IPS DF 4.7 (cell line): ENCODE results near the gene ALG1L2.
"Not testable (repeated sequence)": the region's sequence is repeated elsewhere in the genome, so short reads cannot be mapped to it uniquely, and the experiment has no call there.

ENCODE experiments used
- DNase-seq: peaks from one replicate; pipeline ENCODE4 v3.0.0-alpha.2; 2013; ENCODE audit warnings: low spot score; ENCODE audit errors: extremely low read depth

Gene ALG1L2, protein sequence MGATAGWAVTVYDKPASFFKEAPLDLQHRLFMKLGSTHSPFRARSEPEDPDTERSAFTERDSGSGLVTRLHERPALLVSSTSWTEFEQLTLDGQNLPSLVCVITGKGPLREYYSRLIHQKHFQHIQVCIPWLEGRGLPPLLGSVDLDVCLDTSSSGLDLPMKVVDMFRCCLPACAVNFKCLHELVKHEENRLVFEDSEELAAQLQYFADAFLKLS

DNA sequence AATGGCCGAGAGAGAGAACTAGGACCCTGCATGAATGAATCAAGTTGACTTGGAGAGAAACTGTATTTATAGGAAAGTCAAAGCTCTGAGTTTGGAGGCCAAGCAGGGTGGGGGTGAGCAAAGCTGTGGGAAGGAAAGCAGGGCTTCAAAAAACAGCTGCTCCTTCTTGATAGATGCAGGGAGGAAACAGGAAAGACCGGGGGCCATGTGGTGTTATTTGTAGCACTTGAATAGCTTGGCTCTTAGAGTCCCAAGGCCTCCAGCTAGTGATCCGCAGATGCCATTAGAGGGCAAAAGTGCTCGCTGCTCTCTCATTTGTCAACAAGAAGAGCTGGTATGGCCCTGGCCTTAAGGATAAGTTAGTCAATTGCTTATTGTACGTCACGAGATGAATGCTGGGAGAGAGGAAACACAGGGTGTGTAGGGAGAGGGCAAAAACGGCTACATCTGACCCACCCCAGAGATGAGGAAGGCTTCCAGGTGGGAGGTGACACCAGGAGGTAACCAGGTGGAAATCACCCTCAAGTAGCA lies at the start of gene ALG1L2:
Gene ALG1L2, plus strand, starts transcription at position 481 of the 531 bp plus-strand sequence. CDS start 186 bp downstream, outside the sequence.
- no peak for DNase-seq

DNA sequence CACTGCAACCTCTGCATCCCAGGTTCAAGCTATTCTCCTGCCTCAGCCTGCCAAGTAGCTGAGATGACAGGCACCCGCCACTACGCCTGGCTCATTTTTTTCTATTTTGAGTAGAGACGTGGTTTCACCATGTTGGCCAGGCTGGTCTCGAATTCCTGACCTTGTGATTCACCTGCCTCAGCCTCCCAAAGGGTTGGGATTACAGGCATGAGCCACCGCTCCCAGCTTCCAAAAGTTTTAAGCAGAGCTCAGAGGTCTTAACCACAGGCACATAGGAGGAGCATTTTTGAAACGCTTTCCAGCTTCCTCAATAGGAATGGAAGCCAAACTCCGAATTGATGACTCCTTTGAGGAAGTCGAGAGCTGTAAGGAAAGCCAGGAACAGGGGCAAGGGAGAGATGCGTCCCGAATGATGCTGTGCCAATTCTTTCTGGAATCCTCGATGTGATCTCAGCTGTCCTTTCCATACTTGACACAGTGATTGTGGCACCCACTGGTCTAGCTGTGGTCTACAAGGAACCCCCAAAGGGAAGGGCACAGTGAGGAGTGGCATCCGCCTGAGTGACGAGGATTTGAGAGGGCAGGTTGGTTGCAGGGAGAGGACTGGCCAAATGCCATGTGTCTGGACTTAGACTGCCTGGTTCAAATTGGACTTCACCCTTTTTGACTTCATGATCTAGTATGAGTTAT lies 44.4 kb upstream of the ALG1L2 start:
- not testable (repeated sequence) for DNase-seq

DNA sequence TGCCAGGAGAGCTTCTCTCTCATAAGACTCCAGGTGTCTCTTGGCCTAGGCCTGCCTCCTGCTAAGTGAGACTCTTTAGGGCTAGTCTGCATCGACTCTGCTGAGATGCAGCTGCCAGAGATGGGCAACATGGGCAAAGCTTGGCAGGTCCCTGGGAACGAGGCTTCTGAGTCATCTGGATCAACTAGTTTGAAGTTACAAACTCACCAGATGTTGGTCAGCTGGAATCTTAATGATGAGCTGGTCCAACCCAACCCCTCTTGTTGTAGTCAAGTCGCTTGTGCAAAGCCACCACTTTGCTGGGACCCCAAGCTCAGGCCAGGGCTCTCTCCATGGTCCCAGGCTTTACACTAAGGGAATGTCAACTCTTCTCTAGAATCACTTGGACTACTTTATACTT lies 38.9 kb upstream of the ALG1L2 start:
- not testable (repeated sequence) for DNase-seq

DNA sequence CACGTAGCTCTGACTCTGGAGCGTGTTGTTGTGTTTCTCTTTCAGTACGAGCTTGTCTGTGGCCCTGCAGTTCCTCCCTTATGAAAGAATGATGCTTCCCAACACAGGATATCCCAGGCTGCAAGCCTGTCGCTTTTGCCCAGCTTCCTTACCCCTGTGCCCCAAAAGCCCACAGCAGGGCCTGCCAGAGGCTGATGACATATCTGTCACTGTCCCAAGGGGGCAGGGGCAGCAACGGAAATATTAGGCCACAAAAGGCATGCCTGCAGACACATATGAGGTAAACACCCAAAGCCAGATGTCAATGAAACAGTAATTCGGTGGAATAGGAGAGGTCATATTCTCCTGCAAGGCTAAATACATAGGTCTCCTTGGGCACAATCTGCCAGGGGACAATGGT lies 38.0 kb upstream of the ALG1L2 start:
- not testable (repeated sequence) for DNase-seq

DNA sequence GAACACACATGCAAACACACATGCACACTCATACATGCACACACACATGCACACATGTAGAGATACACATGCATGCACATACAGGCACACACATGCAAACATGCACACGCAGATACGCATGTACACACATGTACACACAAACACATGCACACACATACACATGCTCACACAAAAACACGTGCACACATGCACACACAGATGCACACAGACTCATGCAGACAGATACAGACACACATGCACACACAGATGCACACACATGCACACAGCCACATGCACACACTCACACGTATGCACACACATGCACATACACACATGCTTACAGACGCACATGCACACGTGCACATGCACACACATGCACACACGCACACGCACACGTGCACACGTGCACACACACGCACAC lies 37.3 kb upstream of the ALG1L2 start:
- no peak for DNase-seq

DNA sequence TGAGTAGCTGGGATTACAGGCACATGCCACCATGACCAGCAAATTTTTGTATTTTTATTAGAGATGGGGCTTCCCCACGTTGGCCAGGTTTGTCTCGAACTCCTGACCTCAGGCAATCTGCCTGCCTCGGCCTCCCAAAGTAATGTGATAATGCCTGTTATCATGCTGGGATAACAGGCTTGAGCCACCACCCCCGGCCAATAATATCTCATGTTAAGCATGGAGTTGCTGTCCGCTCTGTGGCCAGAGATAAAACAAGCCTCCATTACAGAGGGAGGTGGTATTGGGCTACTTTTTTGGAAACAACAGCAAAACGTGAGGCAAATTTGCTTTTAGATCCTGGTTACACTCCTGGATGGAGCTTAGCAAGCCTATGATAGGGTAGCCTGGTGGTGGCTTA lies 32.9 kb upstream of the ALG1L2 start:
- DNase-seq = no peak

DNA sequence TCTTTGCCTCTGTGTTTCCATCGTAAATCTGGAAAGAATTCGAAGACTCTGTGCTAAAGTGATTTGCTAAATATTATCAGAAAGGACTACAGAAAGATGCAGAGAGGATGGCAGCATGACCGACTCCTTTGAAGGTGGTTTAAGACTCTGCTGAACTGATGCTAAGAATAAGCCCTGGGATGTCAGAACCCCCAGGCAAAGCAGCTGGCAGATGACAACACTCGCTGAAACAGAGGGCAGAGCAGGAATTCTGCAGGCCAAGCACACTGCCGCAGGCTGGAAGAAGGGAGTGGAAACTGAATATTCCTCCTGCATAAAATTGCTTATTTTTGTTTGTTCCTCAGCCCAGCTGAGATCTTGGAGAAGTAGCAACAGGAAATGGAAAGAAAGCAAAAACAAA lies 29.3 kb upstream of the ALG1L2 start:
- DNase-seq = not testable (repeated sequence)

DNA sequence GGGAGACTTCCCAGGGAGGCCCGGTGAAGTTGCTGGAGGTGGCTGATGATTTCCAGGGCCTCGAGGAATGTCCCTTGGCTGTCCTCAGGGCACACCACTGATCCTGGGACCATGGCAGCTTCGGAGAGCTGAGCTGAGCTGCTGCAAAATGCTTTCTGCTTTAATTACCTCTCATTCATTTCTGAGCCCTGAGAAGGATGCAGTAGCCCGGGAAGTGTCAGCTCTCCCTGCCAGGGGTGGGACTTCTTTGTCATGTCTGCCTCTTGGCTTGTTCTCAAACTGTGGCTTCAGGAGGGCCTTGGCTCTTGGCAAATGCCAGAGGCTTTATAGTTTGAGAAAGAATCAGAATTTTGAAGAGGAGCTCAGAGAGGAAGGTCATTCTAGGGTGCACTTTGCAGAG lies 28.7 kb upstream of the ALG1L2 start:
- not testable (repeated sequence) for DNase-seq

DNA sequence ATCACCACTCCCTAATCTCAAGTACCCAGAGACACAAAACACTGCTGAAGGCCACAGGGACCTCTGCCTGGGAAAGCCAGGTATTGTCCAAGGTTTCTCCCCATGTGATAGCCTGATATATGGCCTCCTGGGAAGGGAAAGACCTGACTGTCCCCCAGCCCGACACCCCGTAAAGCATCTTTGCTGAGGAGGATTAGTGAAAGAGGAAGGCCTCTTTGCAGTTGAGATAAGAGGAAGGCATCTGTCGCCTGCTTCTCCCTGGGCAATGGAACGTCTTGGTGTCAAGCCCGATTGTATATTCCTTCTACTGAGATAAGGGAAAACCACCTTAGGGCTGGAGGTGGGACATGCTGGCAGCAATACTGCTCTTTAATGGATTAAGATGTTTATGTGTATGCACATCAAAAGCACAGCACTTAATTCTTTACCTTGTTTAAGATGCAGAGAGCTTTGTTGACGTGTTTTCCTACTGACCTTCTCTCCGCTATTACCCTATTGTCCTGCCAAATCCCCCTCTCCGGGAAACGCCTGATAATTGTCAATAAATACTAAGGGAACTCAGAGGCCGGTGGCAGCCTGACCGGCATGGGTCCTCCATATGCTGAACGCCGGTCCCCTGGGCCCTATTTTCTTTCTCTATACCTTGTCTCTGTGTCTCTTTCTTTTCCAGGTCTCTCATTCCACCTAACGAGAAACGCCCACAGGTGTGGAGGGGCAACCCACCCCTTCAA lies 23.9 kb upstream of the ALG1L2 start:
- DNase-seq = not testable (repeated sequence)

DNA sequence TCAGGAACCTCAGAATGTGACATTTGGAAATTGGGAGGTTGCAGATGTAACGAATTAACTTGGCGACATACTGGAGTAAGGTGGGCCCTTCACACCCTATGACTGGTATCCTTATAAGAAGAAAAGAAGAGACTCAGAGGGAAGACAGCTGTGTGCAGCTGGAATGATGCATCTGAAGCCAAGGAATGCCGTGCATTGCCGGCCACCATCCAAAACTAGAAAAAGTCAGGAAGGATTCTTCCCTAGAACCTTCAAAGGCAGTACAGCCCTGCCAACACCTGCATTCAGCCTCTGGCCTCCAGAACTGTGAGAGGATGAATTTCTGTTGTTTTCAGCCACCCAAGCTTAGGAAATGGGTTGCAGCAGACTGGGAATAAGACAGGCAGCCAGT lies 23.4 kb upstream of the ALG1L2 start:
- DNase-seq = not testable (repeated sequence)

DNA sequence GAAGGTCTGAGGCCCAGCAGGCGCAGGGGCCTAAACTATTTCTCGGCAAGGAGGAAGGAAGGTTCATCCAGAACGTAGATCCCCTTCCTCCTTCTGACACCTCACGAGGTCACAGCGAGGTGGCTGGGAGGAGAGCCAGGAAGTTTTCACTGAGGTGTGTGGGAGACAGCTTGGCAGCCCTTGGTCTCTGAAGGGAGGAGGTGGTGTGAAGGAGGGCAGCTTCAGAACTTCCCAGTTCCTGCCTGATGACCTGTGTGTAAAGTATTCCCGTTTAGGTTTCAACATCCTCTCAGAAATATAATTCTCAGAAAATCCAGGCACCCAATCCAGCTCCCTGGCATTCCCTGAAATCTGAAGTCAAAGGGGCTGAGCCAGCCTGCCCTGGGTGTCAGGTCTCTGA lies 22.9 kb upstream of the ALG1L2 start:
- not testable (repeated sequence) for DNase-seq

DNA sequence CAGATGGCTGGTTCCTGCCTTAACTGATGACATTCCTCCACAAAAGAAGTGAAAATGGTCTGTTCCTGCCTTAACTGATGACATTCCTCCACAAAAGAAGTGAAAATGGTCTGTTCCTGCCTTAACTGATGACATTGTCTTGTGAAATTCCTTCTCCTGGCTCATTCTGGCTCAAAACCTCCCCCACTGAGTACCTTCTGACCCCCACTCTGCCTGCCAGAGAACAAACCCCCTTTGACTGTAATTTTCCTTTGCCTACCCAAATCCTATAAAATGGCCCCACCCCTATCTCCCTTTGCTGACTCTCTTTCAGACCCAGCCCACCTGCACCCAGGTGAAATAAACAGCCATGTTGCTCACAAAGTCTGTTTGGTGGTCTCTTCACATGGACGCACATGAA lies 22.5 kb upstream of the ALG1L2 start:
- DNase-seq = not testable (repeated sequence)

DNA sequence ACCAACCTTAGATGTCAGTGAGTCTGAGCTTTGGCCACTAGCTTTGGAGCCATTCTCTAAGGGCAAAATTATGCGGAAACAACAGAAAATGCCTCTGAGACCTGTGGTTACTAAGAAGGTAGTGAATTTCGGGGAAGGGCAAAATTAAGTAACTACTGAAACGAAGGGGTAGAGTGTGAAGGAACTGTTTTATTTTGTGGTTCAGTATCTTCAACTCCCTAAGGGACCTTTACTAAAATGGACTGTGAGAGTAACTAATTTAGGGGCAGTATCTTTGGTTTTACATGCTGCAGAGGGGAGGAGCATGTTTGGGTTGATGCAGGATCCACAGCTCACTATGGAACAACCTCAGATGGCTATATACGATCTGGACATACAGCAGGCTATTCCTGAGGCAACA lies 8.0 kb upstream of the ALG1L2 start:
- DNase-seq = no peak

DNA sequence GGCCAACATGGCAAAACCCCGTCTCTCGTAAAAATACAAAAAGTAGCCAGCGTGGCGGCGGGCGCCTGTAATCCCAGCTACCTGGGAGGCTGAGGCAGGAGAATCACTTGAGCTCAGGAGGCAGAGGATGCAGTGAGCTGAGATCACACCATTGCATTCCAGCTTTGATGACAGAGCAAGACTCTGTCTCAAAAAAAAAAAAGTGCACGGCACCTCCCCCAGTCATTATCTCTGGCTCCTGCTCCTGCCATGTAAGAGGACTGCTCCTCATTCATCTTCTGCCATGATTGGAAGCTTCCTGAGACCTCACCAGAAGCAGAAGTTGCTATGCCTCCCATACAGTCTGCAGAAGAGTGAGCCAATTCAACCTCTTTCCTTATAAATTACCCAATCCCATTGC lies 4.0 kb upstream of the ALG1L2 start:
- no peak for DNase-seq

DNA sequence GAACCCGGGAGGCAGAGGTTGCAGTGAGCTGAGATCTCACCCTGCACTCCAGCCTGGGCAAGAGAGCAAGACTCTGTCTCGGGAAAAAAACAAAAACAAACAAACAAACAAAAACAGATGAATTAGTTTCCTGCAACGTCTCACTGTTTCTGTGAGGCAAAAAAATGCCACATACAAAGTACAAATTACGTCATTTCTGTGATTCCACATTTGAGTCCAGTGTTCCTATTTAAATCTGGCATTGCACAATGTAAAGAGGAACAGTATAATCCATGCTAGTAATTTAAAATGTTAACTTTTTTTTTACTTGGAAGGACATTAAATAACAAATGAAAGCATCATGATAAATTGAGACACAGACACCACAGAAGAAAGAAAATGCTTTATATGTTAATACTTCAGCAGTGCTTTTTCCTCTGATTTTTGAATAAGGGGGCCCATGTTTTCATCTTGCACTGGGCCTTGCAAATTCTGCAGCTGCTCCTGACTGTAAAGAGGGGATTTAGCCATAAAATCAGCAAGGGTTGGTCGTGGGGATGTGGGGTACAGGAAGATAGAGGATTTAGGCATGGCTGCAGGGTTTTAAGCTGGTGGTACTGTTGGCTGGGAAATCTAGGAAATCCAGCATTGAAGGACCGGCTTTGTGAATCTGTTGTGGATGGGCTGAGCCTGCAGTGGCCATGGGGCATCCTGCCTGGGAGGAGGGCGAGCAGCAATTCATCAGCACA lies 1.9 kb downstream of the ALG1L2 start:
- not testable (repeated sequence) for DNase-seq

DNA sequence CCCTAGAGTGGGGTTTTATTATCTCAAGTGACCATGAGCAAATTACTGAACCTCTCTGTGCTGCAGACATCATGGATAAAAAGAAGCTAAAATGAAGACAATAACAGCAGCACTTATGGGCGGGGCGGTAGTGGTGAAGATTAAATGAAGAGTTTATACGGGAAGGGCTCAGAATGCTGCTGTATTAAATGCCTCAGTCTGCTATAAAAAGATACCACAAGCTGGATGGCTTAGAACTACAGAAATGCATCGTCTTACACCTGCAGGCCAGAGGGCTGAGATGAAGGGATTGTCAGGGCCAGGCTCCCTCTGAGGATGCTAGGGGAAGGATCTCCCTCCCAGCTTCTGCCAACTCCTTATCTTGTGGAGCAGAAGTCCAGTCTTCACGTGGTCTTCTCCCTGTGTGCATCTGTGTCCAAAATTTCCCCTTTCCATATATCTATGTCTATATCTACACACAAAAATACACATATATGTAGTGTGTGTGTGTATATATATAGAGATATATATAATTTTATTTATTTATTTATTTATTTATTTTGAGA lies 2.9 kb downstream of the ALG1L2 start:
- DNase-seq = no peak

DNA sequence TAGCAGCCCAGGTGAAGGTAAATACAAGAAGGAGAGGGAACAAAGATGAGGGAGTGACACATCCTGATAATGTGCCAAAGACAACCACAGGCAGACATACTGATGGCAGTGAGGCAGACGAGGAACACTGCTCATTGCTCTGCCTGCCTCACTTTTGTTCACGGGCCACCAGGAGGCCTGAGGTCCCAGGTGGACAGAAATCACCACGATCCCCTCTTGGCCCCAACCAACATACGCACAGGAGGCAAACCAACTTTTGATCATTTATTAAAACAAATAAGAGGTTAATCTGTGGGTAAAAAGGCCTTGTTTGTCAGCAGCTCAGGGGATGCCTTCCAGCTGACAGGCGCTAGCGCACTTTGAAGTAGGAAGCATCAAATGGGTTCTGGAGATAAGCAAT lies 4.2 kb downstream of the ALG1L2 start:
- no peak for DNase-seq

DNA sequence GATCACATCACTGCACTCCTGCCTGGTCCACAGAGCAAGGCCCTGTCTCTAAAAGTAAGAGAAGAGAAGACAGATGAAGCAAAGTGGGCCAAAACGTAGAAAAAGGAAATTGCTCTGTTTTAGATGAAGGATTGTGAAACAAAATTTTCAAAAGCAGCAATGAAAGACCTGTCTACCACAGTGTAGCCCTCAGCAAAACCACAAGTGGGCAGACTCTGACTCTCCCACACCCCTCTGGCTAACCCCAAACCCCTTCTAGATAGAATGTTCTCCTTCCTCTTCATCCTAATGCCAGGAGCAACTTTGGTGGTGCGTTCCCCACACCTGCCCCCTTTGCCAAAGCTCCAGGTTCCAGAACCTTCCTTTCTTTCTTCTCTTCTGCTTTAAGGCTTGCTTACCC lies 5.0 kb downstream of the ALG1L2 start:
- DNase-seq = not testable (repeated sequence)

DNA sequence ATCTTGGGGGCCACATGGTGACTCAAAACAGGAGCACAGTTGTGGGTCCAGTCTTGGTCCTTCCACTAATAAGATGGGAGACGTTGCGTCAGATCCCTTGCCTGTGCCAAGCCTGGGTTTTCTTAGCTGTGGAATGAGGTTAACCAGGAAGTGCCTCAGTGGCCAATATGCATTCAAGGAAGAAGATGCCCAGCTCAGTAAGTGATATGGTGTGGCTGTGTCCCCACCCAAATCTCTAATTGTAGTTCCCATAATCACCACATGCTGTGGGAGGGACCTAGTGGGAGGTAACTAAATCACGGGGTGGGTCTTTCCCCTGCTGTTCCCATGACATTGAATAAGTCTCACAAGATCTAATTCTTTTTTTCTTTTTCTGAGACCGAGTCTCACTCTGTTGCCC lies 6.4 kb downstream of the ALG1L2 start:
- no peak for DNase-seq

DNA sequence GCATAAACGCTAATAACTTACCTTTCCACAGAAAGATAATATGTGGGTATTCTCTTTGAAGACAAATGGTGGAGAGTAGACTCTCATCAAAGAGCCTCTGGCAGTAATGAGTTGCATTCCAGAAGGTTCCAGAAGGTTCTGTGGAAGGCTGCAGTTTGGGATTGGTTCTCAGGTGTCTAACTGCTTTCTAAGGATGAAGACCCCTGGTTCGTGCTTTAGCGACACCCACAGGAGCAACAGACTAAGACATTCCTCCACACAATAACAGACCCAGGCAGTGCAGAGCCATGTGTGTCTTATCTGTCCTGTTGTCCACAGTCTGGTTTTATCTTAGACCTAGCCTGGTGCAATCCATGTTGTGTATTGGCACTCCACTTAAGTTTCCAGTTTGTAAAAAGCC lies 9.1 kb downstream of the ALG1L2 start:
- DNase-seq = not testable (repeated sequence)

DNA sequence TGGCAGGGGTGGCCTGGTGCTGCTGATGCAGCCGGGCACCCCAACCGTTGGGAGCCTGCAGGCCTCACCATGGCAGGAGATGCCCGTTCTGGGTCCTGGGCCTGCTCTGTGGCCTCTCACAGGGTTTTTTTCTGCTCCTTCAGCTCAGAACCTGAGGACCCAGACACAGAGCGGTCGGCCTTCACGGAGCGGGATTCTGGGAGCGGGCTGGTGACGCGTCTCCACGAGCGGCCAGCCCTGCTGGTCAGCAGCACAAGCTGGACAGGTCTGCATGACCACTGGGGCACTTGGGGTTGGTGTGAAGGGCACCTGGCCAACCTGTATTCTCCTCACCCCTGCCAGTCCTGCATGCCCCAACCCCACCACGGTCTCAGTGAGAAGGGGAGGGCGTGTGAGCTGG lies 10.3 kb downstream of the ALG1L2 start:
- no peak for DNase-seq
